ENCODE data around the gene ZNF436.

DNA sequence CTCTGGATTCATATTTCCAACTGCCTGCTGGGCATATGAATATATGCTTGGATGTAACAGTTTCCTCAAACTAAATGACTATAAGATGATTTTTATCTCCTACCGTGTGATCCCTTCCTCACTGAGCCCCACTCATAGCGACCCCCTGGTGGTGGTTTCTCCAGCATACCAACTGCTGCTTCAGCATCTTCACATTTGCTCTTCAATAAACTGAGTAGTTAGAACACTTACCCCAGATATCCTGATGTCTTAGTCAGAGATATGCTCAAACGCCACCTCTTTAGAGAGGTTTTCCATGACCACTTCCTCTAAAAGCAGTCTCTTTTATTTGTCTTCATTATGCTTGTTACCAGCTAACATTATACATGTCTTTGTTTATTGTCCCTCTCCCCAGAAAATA, 15.4 kb downstream of the ZNF436 start:
- TF ChIP-seq EZH2phosphoT487 (IDR thresholded peaks at IDR 0.05; ENCODE audit: insufficient read depth, low read depth) (no peak), EZH2 (IDR thresholded peaks at IDR 0.05; ENCODE audit: insufficient read depth, poor library complexity, severe bottlenecking) (no peak)
